GM10847 (cell line): ENCODE data around the gene CUBN.

Source experiments
- POLR2A ChIP-seq: IDR thresholded peaks from 2 replicates; pipeline ENCODE4 v1.6.1; 2011; ENCODE audit not compliant: insufficient read length; ENCODE audit errors: extremely low read depth

CUBN gene

GRCh38 chr10:17073725-17074540 is 55.7 kb downstream of the CUBN start:
- TF ChIP-seq POLR2A = no peak

GRCh38 chr10:17068953-17069352 is 60.7 kb downstream of the CUBN start:
- no peak for TF ChIP-seq POLR2A

- no peak for TF ChIP-seq POLR2A
Observed at GRCh38 chr10:17067376-17068264, 62.0 kb downstream of the CUBN start.

- no peak for TF ChIP-seq POLR2A
Observed at GRCh38 chr10:17066807-17067206, 62.8 kb downstream of the CUBN start.

GRCh38 chr10:17066000-17066399 is 63.6 kb downstream of the CUBN start:
- TF ChIP-seq POLR2A = no peak

- TF ChIP-seq POLR2A = no peak
Observed at GRCh38 chr10:17065273-17065672, 64.3 kb downstream of the CUBN start.

- no peak for TF ChIP-seq POLR2A
Observed at GRCh38 chr10:17064435-17064834, 65.2 kb downstream of the CUBN start.

- TF ChIP-seq POLR2A = no peak
Observed at GRCh38 chr10:17062955-17063484, 66.6 kb downstream of the CUBN start.

GRCh38 chr10:17062493-17062892 is 67.1 kb downstream of the CUBN start:
- TF ChIP-seq POLR2A = no peak

- TF ChIP-seq POLR2A = no peak
Observed at GRCh38 chr10:17062009-17062408, 67.6 kb downstream of the CUBN start.

- TF ChIP-seq POLR2A = no peak
Observed at GRCh38 chr10:17061418-17061817, 68.2 kb downstream of the CUBN start.

- no peak for TF ChIP-seq POLR2A
Observed at GRCh38 chr10:17060289-17060688, 69.3 kb downstream of the CUBN start.

- TF ChIP-seq POLR2A = no peak
Observed at GRCh38 chr10:17059197-17059688, 70.4 kb downstream of the CUBN start.

- no peak for TF ChIP-seq POLR2A
Observed at GRCh38 chr10:17058093-17058492, 71.5 kb downstream of the CUBN start.

- no peak for TF ChIP-seq POLR2A
Observed at GRCh38 chr10:17056781-17057428, 72.7 kb downstream of the CUBN start.
